Activated CD4-positive, alpha-beta T cell treated with anti-CD3 and anti-CD28 coated beads, Interleukin-2, Interleukin-6, amounts not matched to agents 100 ng/mL and 50 ng/mL, durations not matched to agents 16 hours and 8 hours (primary cell): ENCODE measurements around the gene FHAD1.
"Not testable (repeated sequence)": the region's sequence is repeated elsewhere in the genome, so short reads cannot be mapped to it uniquely, and the experiment has no call there.

Experiments used
- DNase-seq: peaks from one replicate; pipeline ENCODE4 v3.0.0-alpha.2; 2020

The FHAD1 gene

GRCh38 chr1:15277933-15278332, 30.9 kb downstream of the FHAD1 start:
- no peak for DNase-seq

GRCh38 chr1:15279576-15280230, 32.7 kb downstream of the FHAD1 start:
- DNase-seq: no peak

- DNase-seq: no peak
Observed at GRCh38 chr1:15280416-15280815, 33.4 kb downstream of the FHAD1 start.

GRCh38 chr1:15282038-15282437, 35.0 kb downstream of the FHAD1 start:
- no peak for DNase-seq

- DNase-seq: no peak
Observed at GRCh38 chr1:15282810-15283474, 35.9 kb downstream of the FHAD1 start.

GRCh38 chr1:15283526-15283925, 36.5 kb downstream of the FHAD1 start:
- no peak for DNase-seq

GRCh38 chr1:15286452-15286851, 39.4 kb downstream of the FHAD1 start:
- no peak for DNase-seq

GRCh38 chr1:15287035-15287979, 40.3 kb downstream of the FHAD1 start:
- no peak for DNase-seq

GRCh38 chr1:15288173-15288926, 41.3 kb downstream of the FHAD1 start:
- no peak for DNase-seq

- DNase-seq: no peak
Observed at GRCh38 chr1:15289251-15289651, 42.2 kb downstream of the FHAD1 start.

- DNase-seq: peak; percentile 57
Observed at GRCh38 chr1:15290382-15290781, 43.4 kb downstream of the FHAD1 start.

GRCh38 chr1:15295696-15296095, 48.7 kb downstream of the FHAD1 start:
- DNase-seq: no peak

GRCh38 chr1:15296585-15297321, 49.7 kb downstream of the FHAD1 start:
- peak; percentile 70 for DNase-seq

- not testable (repeated sequence) for DNase-seq
Observed at GRCh38 chr1:15297975-15298374, 51.0 kb downstream of the FHAD1 start.

GRCh38 chr1:15299179-15299578, 52.2 kb downstream of the FHAD1 start:
- DNase-seq: no peak

- no peak for DNase-seq
Observed at GRCh38 chr1:15299806-15300205, 52.8 kb downstream of the FHAD1 start.

GRCh38 chr1:15303935-15304334, 56.9 kb downstream of the FHAD1 start:
- no peak for DNase-seq

- DNase-seq: peak; percentile 75
Observed at GRCh38 chr1:15304708-15305467, 57.9 kb downstream of the FHAD1 start.

- no peak for DNase-seq
Observed at GRCh38 chr1:15305468-15305770, 58.4 kb downstream of the FHAD1 start.

- DNase-seq: not testable (repeated sequence)
Observed at GRCh38 chr1:15306352-15306751, 59.3 kb downstream of the FHAD1 start.

GRCh38 chr1:15308135-15308534, 61.1 kb downstream of the FHAD1 start:
- DNase-seq: no peak

- DNase-seq: no peak
Observed at GRCh38 chr1:15308621-15309027, 61.6 kb downstream of the FHAD1 start.
